ENCODE results near the gene ACCSL. TPM values are rescaled to one million over a fixed set of nuclear protein-coding genes. Genes with fewer than 3 reads are reported as not detected.
A peak's percentile ranks its signal among the peaks of the same experiment; 100 is the strongest.

ACCSL gene
- total RNA-seq: not detected
- under 1 TPM; 0.13 to 0.47 (median 0.37) TPM for polyA plus RNA-seq (ENCODE audit: insufficient read length in 6 of 6)
- long read RNA-seq, donor 1: 0 reads
- long read RNA-seq, donor 2: 0 reads
- long read RNA-seq, donor 3: 0 reads
- long read RNA-seq, donor 4: 0 reads
- long read RNA-seq, donor 5: 0 reads
- long read RNA-seq, donor 6: 0 reads
- long read RNA-seq, donor 7: 0 reads
- long read RNA-seq, donor 8: 0 reads
- long read RNA-seq, donor 9: 0 reads
- long read RNA-seq, donor 10: 0 reads
- long read RNA-seq, donor 11: 0 reads
- long read RNA-seq, donor 12: 0 reads

DNA sequence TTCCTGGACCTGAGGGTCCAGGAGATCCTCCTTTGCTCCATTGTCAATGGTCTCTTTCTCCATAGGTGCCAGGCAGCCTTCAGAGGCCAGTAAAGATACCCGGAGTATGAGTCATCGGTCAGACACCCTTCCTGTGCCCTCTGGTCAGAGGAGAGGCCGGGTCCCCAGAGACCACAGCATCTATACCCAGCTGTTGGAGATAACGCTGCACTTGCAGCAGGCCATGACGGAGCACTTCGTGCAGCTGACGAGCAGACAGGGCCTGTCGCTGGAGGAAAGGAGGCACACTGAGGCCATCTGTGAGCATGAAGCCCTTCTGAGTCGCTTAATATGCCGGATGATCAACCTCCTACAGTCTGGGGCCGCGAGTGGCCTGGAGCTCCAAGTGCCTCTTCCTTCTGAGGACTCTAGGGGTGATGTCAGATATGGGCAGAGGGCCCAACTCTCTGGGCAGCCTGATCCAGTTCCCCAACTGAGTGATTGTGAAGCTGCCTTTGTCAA is at the start of gene ACCSL:
ACCSL (plus strand) TSS at position 51 of the 501 bp plus-strand sequence; CDS start at position 107, 56 bp downstream.
- no peak within 1 kb of the TSS for H3K27ac ChIP-seq
- DNase-seq (no peak), ATAC-seq (no peak)
- TF ChIP-seq, protein P1, sequence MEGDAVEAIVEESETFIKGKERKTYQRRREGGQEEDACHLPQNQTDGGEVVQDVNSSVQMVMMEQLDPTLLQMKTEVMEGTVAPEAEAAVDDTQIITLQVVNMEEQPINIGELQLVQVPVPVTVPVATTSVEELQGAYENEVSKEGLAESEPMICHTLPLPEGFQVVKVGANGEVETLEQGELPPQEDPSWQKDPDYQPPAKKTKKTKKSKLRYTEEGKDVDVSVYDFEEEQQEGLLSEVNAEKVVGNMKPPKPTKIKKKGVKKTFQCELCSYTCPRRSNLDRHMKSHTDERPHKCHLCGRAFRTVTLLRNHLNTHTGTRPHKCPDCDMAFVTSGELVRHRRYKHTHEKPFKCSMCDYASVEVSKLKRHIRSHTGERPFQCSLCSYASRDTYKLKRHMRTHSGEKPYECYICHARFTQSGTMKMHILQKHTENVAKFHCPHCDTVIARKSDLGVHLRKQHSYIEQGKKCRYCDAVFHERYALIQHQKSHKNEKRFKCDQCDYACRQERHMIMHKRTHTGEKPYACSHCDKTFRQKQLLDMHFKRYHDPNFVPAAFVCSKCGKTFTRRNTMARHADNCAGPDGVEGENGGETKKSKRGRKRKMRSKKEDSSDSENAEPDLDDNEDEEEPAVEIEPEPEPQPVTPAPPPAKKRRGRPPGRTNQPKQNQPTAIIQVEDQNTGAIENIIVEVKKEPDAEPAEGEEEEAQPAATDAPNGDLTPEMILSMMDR (IDR thresholded peaks at IDR 0.05): no peak
- no peaks in the 10 kb centered on the region for H3K9me3 ChIP-seq
- no peaks in the 10 kb centered on the region for H3K36me3 ChIP-seq
- no peaks in the 10 kb centered on the region for H3K4me1 ChIP-seq
- intact Hi-C loops (cut with DNase I): no loop called here
- H3K27me3 ChIP-seq: no peaks in the 10 kb centered on the region
- H3K4me3 ChIP-seq: no peak within 1 kb of the TSS

DNA sequence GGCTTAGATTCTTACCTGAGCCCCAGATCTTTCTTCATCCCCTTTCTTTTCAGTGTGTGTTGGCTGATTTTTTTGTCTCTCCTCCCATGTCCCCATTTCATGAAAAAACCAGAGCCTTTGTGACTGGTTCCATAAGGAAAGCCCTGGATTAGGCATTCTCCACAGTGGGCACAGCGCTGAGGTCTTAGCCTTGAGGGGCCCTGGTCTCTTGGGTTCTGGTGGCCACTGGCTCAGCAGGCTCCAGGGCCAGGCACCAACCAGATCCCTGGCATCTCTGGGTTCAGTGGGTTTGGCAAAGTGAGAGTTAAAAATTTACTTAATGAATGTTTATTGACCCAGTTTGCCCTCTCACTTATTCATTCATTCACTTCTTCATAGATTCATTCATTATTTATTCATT is 49.5 kb upstream of the ACCSL start:
- Histone ChIP-seq H3K27me3 (no peaks in the 10 kb centered on the region), H3K27ac (no peak overlapping the region), H3K36me3 (no peaks in the 10 kb centered on the region), H3K9me3 (no peaks in the 10 kb centered on the region), H3K4me1 (peaks cover 0 to under 1% of the 10 kb centered on the region in 2 donors), H3K4me3 (no peak overlapping the region)
- intact Hi-C loops (cut with DNase I): no loop called here
- no peak for DNase-seq
- TF ChIP-seq, protein P1 (IDR thresholded peaks at IDR 0.05): no peak
- no peak for ATAC-seq

GRCh38 chr11:44000731-44001130 is 47.0 kb upstream of the ACCSL start:
- TF ChIP-seq, protein P1 (IDR thresholded peaks at IDR 0.05): no peak
- no peaks in the 10 kb centered on the region for H3K9me3 ChIP-seq
- H3K27ac ChIP-seq: no peak overlapping the region
- no peak overlapping the region for H3K4me3 ChIP-seq
- no peaks in the 10 kb centered on the region for H3K4me1 ChIP-seq
- ATAC-seq (no peak), DNase-seq (no peak)
- intact Hi-C loops (cut with DNase I): no loop called here
- H3K27me3 ChIP-seq: no peaks in the 10 kb centered on the region
- no peaks in the 10 kb centered on the region for H3K36me3 ChIP-seq

DNA sequence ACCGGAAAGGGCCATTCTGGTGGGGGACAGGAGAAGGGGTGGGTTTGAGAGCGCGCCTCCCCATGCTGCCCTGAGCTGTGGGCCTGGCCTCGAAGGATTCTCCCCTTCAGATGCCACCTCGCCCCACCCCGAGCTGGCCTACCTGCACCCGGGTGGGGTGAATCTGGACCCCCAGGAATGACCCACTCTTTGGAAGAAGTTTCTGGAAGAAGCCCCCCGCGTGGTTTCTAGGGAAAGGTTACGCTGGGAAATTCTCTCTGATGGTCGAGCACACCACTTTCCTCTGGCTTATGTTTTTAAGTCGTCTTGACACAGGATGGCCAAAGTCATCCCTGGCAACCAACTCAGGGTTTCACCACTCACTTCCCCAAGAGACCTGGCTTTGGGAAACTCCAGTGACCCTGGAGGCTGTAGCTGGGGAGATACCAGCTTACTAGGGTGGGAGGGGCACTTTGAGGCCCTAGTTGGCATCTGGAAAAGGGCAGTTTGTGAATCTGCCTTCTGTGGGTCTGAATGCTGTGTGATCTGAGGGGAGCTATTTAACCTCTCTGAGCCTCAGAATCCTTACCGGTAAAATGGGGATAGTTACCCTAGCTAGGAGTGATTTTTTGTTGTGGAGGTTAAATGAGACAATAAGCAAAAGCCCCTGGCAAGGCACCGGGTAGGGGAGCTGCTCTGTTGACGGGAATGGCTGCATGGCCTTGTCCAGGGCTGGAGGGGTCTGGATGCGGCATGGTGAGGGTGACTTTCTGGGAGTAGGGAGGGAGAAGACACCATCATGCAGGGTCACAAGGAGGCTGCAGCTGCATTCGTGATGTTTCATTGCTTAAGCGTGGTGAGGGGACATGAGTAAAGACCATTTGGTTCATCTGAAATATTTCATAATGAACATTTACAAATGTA is 45.3 kb upstream of the ACCSL start:
- ATAC-seq (no peak), DNase-seq (peak in 1 of 4 donors; percentile 59)
- intact Hi-C loops (cut with DNase I): no loop called here
- H3K9me3 ChIP-seq: no peaks in the 10 kb centered on the region
- H3K27ac ChIP-seq: no peak overlapping the region
- no peaks in the 10 kb centered on the region for H3K4me1 ChIP-seq
- TF ChIP-seq, protein P1 (IDR thresholded peaks at IDR 0.05): no peak
- no peaks in the 10 kb centered on the region for H3K27me3 ChIP-seq
- H3K36me3 ChIP-seq: no peaks in the 10 kb centered on the region
- H3K4me3 ChIP-seq: no peak overlapping the region
